HEK293 (cell line): ENCODE results near the gene TMEM252.

Source experiments
- CTCF ChIA-PET: fragments of 350-600 bp; formaldehyde crosslinking; extraction: SDS; loops from one replicate; lab custom pipeline; 2021; ENCODE audit warnings: antibody characterized with exemption; lab: Yijun Ruan, JAX
- POLR2A ChIA-PET: fragments of 300-600 bp; formaldehyde crosslinking; extraction: SDS; loops from one replicate; lab custom pipeline; 2020; ENCODE audit warnings: antibody characterized with exemption, inconsistent platforms; lab: Yijun Ruan, JAX
- H3K27ac ChIP-seq: fragments of 200-500 bp; sonication (Bioruptor generic); 2 replicates; pipeline ENCODE4 v1.5.1; 2014; ENCODE audit warnings: low read depth, low read length, control low read depth, inconsistent platforms; ENCODE audit errors: extremely low read depth
- H3K36me3 ChIP-seq, 2 experiments: fragments of 200-500 bp in 1 of 2; sonication (Bioruptor generic) in 1 of 2; 1 replicate in 1 of 2; 2 replicates in 1 of 2; pipeline ENCODE4 v1.5.1; 2014 to 2017; ENCODE audit warnings: inconsistent platforms in 2 of 2, low read length in 2 of 2; ENCODE audit not compliant: control insufficient read depth in 2 of 2, insufficient read depth in 1 of 2
- H3K4me1 ChIP-seq: fragments of 200-500 bp; sonication (Bioruptor generic); 2 replicates; pipeline ENCODE4 v1.5.1; 2014; ENCODE audit warnings: mild to moderate bottlenecking, low read length, inconsistent platforms; ENCODE audit not compliant: control insufficient read depth, insufficient read depth
- H3K4me3 ChIP-seq: 2 replicates; pipeline ENCODE4 v1.5.1; 2011; ENCODE audit warnings: low read depth, mild to moderate bottlenecking, control low read depth, low read length, moderate library complexity
- H3K9me3 ChIP-seq: fragments of 200-500 bp; sonication (Bioruptor generic); 2 replicates; pipeline ENCODE4 v1.5.1; 2014; ENCODE audit warnings: low read depth, low read length, inconsistent platforms; ENCODE audit not compliant: control insufficient read depth, insufficient read depth
- EGR2 ChIP-seq: fragments of 450-650 bp; formaldehyde crosslinking; IDR thresholded peaks from 2 replicates; pipeline ENCODE4 v1.5.1; 2016; ENCODE audit warnings: low read depth, missing biosample characterization, missing genetic modification characterization
- FEZF1 ChIP-seq: fragments of 450-650 bp; formaldehyde crosslinking; IDR thresholded peaks from 2 replicates; pipeline ENCODE4 v1.5.1; 2016; ENCODE audit warnings: missing biosample characterization, missing genetic modification characterization
- GLI4 ChIP-seq: fragments of 450-650 bp; formaldehyde crosslinking; IDR thresholded peaks from 2 replicates; pipeline ENCODE4 v1.5.1; 2016; ENCODE audit warnings: missing biosample characterization, missing genetic modification characterization
- MYNN ChIP-seq: fragments of 450-650 bp; formaldehyde crosslinking; IDR thresholded peaks from 2 replicates; pipeline ENCODE4 v1.5.1; 2016; ENCODE audit warnings: missing biosample characterization, missing genetic modification characterization, borderline replicate concordance
- MZF1 ChIP-seq: fragments of 450-650 bp; formaldehyde crosslinking; IDR thresholded peaks from 2 replicates; pipeline ENCODE4 v1.5.1; 2017; ENCODE audit warnings: missing biosample characterization, missing genetic modification characterization, borderline replicate concordance
- OSR2 ChIP-seq: fragments of 450-650 bp; formaldehyde crosslinking; IDR thresholded peaks from 2 replicates; pipeline ENCODE4 v1.5.1; 2016; ENCODE audit warnings: missing biosample characterization, missing genetic modification characterization
- SP3 ChIP-seq: fragments of 450-650 bp; formaldehyde crosslinking; IDR thresholded peaks from 2 replicates; pipeline ENCODE4 v1.5.1; 2016; ENCODE audit warnings: missing biosample characterization, missing genetic modification characterization
- TRIM28 ChIP-seq: IDR thresholded peaks from 2 replicates; pipeline ENCODE4 v1.6.1; 2011; ENCODE audit warnings: low read length, control low read depth, borderline replicate concordance
- ZBTB48 ChIP-seq: fragments of 450-650 bp; formaldehyde crosslinking; IDR thresholded peaks from 2 replicates; pipeline ENCODE4 v1.5.1; 2016; ENCODE audit warnings: missing biosample characterization, missing genetic modification characterization
- ZIC2 ChIP-seq: fragments of 450-650 bp; formaldehyde crosslinking; IDR thresholded peaks from 2 replicates; pipeline ENCODE4 v1.5.1; 2016; ENCODE audit warnings: missing biosample characterization, missing genetic modification characterization
- ZNF112 ChIP-seq: fragments of 450-650 bp; formaldehyde crosslinking; IDR thresholded peaks from 2 replicates; pipeline ENCODE4 v1.5.0; 2017; ENCODE audit warnings: missing biosample characterization, missing genetic modification characterization
- ZNF19 ChIP-seq: fragments of 450-650 bp; formaldehyde crosslinking; IDR thresholded peaks from 2 replicates; pipeline ENCODE4; 2016; ENCODE audit warnings: missing biosample characterization, missing genetic modification characterization, low read depth
- ZNF223 ChIP-seq: fragments of 450-650 bp; formaldehyde crosslinking; IDR thresholded peaks from 2 replicates; pipeline ENCODE4 v1.5.1; 2016; ENCODE audit warnings: missing biosample characterization, missing genetic modification characterization
- ZNF239 ChIP-seq: fragments of 450-650 bp; formaldehyde crosslinking; IDR thresholded peaks from 2 replicates; pipeline ENCODE4 v1.5.1; 2016; ENCODE audit warnings: missing biosample characterization, missing genetic modification characterization
- ZNF302 ChIP-seq: fragments of 450-650 bp; formaldehyde crosslinking; IDR thresholded peaks from 2 replicates; pipeline ENCODE4 v1.5.1; 2016; ENCODE audit warnings: missing biosample characterization, missing genetic modification characterization, low read depth
- ZNF311 ChIP-seq: fragments of 450-650 bp; formaldehyde crosslinking; IDR thresholded peaks from 2 replicates; pipeline ENCODE4 v1.5.1; 2017; ENCODE audit warnings: missing biosample characterization, missing genetic modification characterization, borderline replicate concordance
- ZNF354C ChIP-seq: fragments of 450-650 bp; formaldehyde crosslinking; IDR thresholded peaks from 2 replicates; pipeline ENCODE4 v1.5.1; 2016; ENCODE audit warnings: missing biosample characterization, missing genetic modification characterization, low read depth, borderline replicate concordance
- ZNF571 ChIP-seq: fragments of 450-650 bp; formaldehyde crosslinking; IDR thresholded peaks from 2 replicates; pipeline ENCODE4 v1.5.0; 2017; ENCODE audit warnings: missing biosample characterization, missing genetic modification characterization
- ZNF596 ChIP-seq: fragments of 450-650 bp; IDR thresholded peaks from 2 replicates; pipeline ENCODE4 v1.5.0; 2018; ENCODE audit warnings: missing biosample characterization, mild to moderate bottlenecking, missing genetic modification characterization, moderate library complexity
- ZNF664 ChIP-seq: fragments of 450-650 bp; formaldehyde crosslinking; IDR thresholded peaks from 2 replicates; pipeline ENCODE4 v1.5.1; 2016; ENCODE audit warnings: missing biosample characterization, missing genetic modification characterization
- ZNF707 ChIP-seq: fragments of 450-650 bp; formaldehyde crosslinking; IDR thresholded peaks from 2 replicates; pipeline ENCODE4 v1.5.1; 2016; ENCODE audit warnings: missing biosample characterization, missing genetic modification characterization
- ZNF76 ChIP-seq: fragments of 450-650 bp; formaldehyde crosslinking; IDR thresholded peaks from 2 replicates; pipeline ENCODE4; 2016; ENCODE audit warnings: low read depth, missing biosample characterization, missing genetic modification characterization, borderline replicate concordance
- TF ChIP-seq, protein P1 (sequence below): fragments of 450-650 bp; formaldehyde crosslinking; IDR thresholded peaks from 2 replicates; pipeline ENCODE4 v1.5.1; 2016; ENCODE audit warnings: missing biosample characterization, missing genetic modification characterization, low read depth
- TF ChIP-seq, protein P2 (sequence below): fragments of 450-650 bp; formaldehyde crosslinking; IDR thresholded peaks from 2 replicates; pipeline ENCODE4 v1.5.1; 2017; ENCODE audit warnings: missing biosample characterization, missing genetic modification characterization
- TF ChIP-seq, protein P3 (sequence below): fragments of 450-650 bp; formaldehyde crosslinking; conservative IDR thresholded peaks from 2 replicates; pipeline ENCODE4 v1.5.1; 2016; ENCODE audit warnings: low read depth, missing biosample characterization, missing genetic modification characterization
- TF ChIP-seq, protein P4 (sequence below): sonication (generic); formaldehyde crosslinking; IDR thresholded peaks from 2 replicates; pipeline ENCODE4 v1.8.1; 2022; ENCODE audit warnings: mild to moderate bottlenecking, moderate library complexity, missing genetic modification reagents

Gene TMEM252

DNA sequence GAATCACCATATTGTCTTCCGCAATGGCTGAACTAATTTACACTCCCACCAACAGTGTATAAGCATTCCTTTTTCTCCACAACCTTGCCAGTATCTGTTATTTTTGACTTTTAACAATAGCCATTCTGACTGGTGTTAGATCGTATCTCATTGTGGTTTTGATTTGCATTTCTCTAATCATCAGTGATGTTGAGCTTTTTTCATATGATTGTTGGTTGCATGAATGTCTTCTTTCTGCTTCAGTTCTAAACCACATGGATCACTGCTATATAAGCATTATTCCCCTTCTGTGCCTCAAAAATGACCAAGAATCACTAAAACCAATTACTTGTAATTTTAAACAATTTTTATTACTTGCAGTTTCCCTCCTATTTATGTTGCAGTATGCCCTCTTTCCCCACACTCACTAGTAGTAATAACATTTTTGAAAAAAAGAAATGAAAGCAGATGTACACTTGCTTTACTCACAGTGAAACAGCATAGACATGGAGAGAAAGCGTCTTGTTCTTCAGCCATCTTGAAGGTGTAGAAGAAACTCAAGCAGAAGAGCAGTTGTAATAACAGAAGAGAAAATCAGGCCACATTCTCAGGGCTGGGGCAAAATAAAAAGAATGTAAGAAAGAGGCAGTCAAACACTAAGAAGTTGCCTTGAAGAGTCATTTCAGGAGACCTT is 4.5 kb upstream of the TMEM252 start:
- Histone ChIP-seq H3K4me3 (no peak overlapping the region), H3K9me3 (no peaks in the 10 kb centered on the region), H3K27ac (no peak overlapping the region), H3K4me1 (no peaks in the 10 kb centered on the region)
- POLR2A ChIA-PET, result no interaction called here
- TF ChIP-seq ZNF112 (no peak), ZNF707 (no peak), ZNF311 (tag by site-specific recombination) (no peak), ZNF302 (tag by site-specific recombination) (no peak), MZF1 (tag by site-specific recombination) (no peak), EGR2 (tag by site-specific recombination) (no peak), MYNN (tag by site-specific recombination) (no peak), ZNF354C (tag by site-specific recombination) (no peak), ZNF571 (tag by site-specific recombination) (no peak), SP3 (tag by site-specific recombination) (no peak), ZNF76 (tag by site-specific recombination) (no peak), ZNF596 (no peak), ZNF19 (tag by site-specific recombination) (no peak)
- TF ChIP-seq, all 188 proteins: peak for 0
- H3K36me3 ChIP-seq, result no peaks in the 10 kb centered on the region
- CTCF ChIA-PET, result interaction anchor here (1.2 kb wide), 1 partner anchor 23 kb away, joined by 4 read pairs; no protein-coding TSS in a partner anchor

DNA sequence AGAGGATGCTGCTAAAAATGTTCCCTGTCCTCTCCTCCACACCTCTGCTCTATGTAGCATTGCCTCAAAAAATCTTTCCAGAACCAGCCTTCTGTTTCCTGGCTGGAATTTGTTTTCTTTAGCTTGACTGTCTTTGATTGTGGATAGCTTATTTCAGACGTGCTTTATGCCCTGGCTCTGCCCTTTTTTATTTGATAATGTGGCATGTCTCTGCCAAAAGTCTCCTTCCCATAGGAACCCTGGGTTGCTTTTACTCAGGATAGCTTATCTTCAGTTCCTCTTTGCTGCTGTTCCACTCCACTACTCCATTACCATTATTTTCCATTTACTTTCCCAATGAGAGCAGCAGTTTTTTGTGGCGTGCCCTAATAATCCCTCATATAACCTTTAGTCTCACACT is 885 bp upstream of the TMEM252 start:
- TF ChIP-seq FEZF1 (tag by site-specific recombination) (no peak), TRIM28 (no peak), ZNF223 (no peak), ZBTB48 (tag by site-specific recombination) (no peak), OSR2 (tag by site-specific recombination) (no peak), GLI4 (tag by site-specific recombination) (no peak), ZNF239 (tag by site-specific recombination) (no peak), ZIC2 (tag by site-specific recombination) (no peak), ZNF664 (tag by site-specific recombination) (no peak), ZNF112 (no peak)
- TF ChIP-seq, protein P1, sequence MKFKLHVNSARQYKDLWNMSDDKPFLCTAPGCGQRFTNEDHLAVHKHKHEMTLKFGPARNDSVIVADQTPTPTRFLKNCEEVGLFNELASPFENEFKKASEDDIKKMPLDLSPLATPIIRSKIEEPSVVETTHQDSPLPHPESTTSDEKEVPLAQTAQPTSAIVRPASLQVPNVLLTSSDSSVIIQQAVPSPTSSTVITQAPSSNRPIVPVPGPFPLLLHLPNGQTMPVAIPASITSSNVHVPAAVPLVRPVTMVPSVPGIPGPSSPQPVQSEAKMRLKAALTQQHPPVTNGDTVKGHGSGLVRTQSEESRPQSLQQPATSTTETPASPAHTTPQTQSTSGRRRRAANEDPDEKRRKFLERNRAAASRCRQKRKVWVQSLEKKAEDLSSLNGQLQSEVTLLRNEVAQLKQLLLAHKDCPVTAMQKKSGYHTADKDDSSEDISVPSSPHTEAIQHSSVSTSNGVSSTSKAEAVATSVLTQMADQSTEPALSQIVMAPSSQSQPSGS (tag by site-specific recombination), result no peak
- TF ChIP-seq, protein P2, sequence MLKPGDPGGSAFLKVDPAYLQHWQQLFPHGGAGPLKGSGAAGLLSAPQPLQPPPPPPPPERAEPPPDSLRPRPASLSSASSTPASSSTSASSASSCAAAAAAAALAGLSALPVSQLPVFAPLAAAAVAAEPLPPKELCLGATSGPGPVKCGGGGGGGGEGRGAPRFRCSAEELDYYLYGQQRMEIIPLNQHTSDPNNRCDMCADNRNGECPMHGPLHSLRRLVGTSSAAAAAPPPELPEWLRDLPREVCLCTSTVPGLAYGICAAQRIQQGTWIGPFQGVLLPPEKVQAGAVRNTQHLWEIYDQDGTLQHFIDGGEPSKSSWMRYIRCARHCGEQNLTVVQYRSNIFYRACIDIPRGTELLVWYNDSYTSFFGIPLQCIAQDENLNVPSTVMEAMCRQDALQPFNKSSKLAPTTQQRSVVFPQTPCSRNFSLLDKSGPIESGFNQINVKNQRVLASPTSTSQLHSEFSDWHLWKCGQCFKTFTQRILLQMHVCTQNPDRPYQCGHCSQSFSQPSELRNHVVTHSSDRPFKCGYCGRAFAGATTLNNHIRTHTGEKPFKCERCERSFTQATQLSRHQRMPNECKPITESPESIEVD (tag by site-specific recombination), result no peak
- TF ChIP-seq, protein P3, sequence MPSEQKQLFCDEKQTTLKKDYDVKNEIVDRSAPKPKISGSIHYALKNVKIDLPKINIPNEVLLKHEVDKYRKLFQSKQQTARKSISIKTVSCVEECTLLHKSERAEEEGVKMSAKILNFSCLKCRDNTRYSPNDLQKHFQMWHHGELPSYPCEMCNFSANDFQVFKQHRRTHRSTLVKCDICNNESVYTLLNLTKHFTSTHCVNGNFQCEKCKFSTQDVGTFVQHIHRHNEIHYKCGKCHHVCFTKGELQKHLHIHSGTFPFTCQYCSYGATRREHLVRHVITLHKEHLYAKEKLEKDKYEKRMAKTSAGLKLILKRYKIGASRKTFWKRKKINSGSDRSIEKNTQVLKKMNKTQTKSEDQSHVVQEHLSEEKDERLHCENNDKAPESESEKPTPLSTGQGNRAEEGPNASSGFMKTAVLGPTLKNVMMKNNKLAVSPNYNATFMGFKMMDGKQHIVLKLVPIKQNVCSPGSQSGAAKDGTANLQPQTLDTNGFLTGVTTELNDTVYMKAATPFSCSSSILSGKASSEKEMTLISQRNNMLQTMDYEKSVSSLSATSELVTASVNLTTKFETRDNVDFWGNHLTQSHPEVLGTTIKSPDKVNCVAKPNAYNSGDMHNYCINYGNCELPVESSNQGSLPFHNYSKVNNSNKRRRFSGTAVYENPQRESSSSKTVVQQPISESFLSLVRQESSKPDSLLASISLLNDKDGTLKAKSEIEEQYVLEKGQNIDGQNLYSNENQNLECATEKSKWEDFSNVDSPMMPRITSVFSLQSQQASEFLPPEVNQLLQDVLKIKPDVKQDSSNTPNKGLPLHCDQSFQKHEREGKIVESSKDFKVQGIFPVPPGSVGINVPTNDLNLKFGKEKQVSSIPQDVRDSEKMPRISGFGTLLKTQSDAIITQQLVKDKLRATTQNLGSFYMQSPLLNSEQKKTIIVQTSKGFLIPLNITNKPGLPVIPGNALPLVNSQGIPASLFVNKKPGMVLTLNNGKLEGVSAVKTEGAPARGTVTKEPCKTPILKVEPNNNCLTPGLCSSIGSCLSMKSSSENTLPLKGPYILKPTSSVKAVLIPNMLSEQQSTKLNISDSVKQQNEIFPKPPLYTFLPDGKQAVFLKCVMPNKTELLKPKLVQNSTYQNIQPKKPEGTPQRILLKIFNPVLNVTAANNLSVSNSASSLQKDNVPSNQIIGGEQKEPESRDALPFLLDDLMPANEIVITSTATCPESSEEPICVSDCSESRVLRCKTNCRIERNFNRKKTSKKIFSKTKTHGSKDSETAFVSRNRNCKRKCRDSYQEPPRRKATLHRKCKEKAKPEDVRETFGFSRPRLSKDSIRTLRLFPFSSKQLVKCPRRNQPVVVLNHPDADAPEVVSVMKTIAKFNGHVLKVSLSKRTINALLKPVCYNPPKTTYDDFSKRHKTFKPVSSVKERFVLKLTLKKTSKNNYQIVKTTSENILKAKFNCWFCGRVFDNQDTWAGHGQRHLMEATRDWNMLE (tag by site-specific recombination), result no peak
- TF ChIP-seq, protein P4, sequence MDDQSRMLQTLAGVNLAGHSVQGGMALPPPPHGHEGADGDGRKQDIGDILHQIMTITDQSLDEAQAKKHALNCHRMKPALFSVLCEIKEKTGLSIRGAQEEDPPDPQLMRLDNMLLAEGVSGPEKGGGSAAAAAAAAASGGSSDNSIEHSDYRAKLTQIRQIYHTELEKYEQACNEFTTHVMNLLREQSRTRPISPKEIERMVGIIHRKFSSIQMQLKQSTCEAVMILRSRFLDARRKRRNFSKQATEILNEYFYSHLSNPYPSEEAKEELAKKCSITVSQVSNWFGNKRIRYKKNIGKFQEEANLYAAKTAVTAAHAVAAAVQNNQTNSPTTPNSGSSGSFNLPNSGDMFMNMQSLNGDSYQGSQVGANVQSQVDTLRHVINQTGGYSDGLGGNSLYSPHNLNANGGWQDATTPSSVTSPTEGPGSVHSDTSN, result no peak
- no peaks in the 10 kb centered on the region for H3K36me3 ChIP-seq
- no peak overlapping the region for H3K27ac ChIP-seq
- H3K4me1 ChIP-seq, result no peaks in the 10 kb centered on the region
- no peak overlapping the region for H3K4me3 ChIP-seq
- H3K9me3 ChIP-seq, result no peaks in the 10 kb centered on the region
- ChIA-PET POLR2A (interaction anchor here (1.0 kb wide), 1 partner anchor 67 kb away, joined by 3 read pairs; no protein-coding TSS in a partner anchor), CTCF (interaction anchor here (1.5 to 1.8 kb wide), 2 partner anchors 21 to 26 kb away, joined by 4 to 6 read pairs; no protein-coding TSS in a partner anchor)
